HG02759 (cell line): ENCODE results near the gene NTRK2.

ENCODE experiments used
- ATAC-seq: cut with Tn5 transposase; IDR thresholded peaks from one replicate; pipeline ENCODE4 v1.9.1; 2021; ENCODE audit warnings: mild to moderate bottlenecking, moderate library complexity; ENCODE audit not compliant: unreplicated experiment

Gene NTRK2

DNA sequence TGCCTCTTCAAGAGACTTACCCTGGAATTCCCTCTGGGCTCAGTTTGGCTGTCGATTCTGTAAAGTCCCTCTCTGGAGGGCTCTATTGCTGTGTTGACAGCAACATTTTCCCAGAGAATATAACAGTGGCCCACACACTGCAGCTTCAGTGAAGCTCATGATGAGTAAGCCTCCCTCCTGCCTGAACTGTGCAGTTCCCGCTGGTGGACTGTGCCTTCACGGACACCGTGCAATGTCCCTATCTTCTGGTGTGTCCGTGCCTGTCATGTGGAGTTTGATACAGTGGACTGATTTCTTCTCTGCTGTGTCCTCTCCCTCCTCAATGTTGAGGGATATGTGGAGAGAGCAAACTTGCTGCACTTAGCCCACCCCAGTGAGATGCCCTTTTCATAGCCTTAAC is 109.0 kb downstream of the NTRK2 start:
- ATAC-seq = no peak

DNA sequence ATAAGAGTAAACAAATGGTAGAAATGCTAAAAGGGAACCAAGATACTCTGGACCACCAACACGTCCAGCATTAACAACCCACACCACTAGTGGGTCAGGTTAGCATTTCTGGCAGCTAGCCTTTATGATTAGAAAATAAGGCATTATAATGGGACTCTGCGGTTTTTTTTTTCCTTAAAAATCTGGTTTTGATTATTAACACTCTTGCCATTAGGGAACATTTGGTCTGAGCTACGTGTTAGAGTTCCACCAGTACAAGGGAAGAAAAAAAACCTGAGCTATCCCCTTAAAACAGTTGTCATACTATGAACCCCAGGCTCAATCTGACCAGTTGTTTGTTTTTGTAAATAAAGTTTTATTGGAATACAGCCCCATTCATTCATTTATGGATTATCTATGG is 110.4 kb downstream of the NTRK2 start:
- ATAC-seq = no peak

GRCh38 chr9:84780385-84780784 is 110.9 kb downstream of the NTRK2 start:
- peak; percentile 54 for ATAC-seq

DNA sequence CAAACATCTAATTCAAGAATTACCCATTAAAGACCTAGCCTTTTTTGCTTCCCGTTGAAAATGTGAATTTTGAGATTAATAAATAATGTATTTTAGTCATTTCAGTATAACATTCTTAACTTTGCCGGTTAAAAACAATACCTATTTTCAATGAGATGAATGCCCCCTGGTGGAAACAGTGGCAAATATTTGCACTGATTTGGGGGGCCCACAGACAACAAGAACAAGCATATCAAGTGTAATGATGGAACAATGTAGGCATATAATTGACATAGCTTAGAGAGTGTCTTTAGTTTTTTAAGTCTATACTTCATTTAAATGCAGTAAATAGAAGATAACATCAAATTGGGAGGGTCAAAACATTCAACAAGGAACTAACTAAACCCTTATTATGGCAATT is 111.9 kb downstream of the NTRK2 start:
- ATAC-seq = no peak

- no peak for ATAC-seq
These were observed 112.7 kb downstream of the NTRK2 start for GRCh38 chr9:84781931-84782866.

GRCh38 chr9:84785792-84786547 is 116.4 kb downstream of the NTRK2 start:
- no peak for ATAC-seq

- ATAC-seq = no peak
These were observed 119.4 kb downstream of the NTRK2 start for GRCh38 chr9:84788803-84789462.

- ATAC-seq = no peak
These were observed 119.9 kb downstream of the NTRK2 start for GRCh38 chr9:84789463-84789830.

DNA sequence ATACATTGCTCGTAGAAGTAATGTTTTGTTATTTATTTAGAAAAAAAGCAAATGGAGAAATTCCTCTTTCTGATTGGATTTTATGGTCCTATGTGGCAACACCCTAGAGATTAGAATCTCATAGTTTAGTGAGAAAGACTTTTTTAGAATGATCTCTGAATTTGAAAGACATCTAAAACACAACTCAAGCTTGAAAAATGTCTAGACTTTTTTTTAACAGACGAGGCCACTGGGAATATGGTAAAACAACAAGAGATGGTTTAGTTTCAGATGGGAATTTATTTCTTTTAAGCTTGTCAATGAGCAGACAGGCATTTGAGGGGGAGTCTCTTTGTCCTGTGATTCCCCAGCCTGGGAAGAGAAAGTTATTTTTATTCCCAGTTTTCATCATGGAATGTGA is 122.1 kb downstream of the NTRK2 start:
- no peak for ATAC-seq

DNA sequence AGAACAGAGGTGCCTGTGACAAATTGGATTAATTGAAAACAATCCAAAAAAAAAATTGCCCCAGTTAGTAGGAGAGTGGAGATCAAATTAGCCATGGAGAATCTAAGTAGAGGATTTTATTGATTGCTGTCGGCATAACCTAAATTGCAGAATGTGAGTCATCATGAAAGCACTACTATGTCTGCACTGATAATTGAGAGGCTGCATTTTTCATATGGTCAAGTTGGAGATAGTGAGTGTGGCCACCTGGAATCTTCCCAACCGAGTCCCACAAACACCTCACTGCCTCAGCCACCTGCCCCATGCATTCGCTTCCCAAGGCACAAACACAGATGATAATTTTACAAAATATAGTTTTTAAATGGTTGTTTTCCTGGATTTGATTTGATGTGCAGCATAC is 123.7 kb downstream of the NTRK2 start:
- ATAC-seq = no peak

DNA sequence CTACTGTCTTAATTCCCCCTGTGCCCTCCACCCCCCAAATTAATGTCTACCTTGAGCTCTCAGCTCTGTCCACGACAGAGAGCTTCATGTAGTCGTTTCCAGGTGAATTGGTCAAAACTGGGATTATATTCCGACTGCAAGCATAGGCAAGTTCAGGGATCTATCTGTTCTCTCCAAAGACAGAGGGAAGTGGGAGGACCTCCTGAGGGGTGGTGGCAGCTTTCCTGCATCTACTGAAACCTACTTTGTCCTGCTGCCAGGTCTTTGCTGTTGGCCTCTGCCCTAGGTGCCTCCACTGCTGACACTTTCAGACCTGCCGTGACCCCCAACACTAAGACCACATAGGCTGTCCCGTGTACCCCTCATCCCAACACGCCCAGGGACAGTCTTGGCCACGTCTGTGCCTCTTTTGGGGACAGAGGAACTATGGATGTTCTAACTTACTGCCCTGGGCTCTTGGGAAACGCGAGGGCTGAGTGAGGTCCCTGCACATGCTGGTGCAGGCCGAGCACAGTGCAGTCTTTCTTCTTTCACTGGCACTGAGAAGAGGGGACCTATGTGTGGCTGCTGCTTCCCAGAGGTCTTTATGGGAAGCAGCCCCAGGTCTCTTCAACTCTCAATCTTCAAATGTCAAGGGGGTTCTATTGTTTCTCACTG is 125.6 kb downstream of the NTRK2 start:
- ATAC-seq = no peak

DNA sequence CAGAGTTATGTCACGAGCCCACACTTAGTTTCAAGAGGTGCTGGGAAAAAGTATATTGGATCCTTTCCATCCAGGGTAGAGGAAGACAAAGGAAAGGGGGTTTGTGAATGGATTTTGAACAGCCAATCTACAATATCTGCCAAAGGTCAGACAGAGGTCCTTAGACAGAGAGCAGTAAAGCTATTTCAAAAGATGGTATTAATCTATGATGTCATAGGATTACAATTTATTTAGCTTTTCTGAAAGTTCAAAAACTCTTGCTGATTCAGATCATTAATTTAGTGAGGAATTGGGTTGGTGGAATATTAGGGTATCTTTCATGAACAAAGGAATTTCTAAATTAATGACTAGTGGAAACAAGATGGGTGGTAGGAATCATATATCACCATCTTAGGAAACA is 126.9 kb downstream of the NTRK2 start:
- ATAC-seq = no peak

- ATAC-seq = no peak
These were observed 129.7 kb downstream of the NTRK2 start for GRCh38 chr9:84799251-84799650.

DNA sequence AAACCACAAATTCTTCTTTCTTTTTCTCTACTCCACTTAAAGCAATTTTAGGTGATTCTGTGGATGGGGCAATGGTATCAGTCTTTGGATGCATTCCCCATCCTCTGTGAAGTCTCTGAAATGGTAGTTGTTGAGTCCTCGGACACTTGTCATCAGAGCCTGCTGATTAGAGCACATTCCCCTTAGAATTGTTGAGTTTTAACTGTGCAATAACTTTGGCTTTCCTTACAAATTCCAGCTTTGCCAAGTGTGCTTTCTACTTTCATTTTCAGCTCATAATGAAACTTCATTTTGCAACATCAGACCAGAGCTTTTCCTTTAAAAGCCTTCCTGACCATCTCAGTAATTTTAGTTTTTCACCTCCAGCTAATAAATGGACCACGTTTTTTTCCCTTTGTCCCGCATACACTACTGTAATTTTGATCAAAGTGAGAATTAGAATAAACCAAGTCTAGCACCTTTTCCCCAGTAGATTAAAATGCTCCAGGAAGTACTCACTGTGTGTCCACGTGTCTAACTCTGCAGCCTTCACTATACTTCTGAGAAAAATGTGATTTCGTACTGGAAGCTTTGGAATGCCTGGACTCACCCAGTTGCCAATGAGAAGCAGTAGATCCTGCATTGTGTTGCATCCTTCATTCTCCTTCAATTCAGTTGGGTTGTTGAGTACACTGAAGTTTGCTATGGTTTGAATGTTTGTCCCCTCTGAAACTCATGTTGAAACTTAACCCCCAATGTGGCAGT is 135.6 kb downstream of the NTRK2 start:
- ATAC-seq = no peak

GRCh38 chr9:84807431-84807830 is 137.9 kb downstream of the NTRK2 start:
- ATAC-seq = no peak

DNA sequence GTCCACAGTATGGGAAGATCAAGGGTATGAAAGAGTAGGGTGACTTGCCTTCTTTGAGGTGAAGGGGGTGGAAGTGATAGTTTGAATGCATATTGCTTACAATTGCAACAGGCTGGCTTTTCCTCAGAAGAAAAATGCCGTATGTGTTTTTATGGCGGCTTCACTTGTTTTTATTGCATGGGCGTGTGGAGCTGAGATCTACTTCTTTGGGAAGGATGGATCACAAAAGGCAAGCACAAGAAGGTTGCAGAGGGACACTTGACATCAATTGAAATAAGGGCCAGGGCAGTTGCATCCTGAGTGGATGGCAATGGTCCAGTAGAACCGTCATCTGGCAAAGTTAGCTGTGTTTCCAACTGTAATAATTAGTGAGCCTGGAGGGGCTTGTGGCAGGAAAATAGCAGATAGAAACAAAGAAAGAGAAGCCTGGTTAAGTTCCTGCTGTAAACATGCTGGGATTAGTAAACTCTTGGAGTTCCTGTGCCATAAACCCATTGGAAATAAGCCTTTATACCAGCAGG is 138.4 kb downstream of the NTRK2 start:
- no peak for ATAC-seq

DNA sequence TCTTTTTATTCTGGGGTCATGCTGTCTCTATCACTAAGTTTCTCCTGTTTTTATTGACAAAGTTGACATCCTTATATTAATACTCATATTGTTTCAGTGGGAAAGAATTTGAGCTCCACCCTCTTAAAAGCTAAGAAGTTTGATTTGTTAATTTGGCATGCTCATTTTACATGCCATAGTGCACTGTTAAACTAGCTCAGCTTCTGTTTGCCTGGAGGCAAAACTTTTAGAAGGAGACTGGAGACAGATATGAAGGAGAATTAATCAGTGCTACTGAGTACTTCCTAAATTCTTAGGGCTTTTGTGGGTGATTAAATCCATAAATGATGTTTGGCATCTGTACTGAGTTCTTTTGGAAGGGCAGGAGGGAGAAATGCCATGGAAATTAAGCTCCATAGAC is 138.9 kb downstream of the NTRK2 start:
- no peak for ATAC-seq

DNA sequence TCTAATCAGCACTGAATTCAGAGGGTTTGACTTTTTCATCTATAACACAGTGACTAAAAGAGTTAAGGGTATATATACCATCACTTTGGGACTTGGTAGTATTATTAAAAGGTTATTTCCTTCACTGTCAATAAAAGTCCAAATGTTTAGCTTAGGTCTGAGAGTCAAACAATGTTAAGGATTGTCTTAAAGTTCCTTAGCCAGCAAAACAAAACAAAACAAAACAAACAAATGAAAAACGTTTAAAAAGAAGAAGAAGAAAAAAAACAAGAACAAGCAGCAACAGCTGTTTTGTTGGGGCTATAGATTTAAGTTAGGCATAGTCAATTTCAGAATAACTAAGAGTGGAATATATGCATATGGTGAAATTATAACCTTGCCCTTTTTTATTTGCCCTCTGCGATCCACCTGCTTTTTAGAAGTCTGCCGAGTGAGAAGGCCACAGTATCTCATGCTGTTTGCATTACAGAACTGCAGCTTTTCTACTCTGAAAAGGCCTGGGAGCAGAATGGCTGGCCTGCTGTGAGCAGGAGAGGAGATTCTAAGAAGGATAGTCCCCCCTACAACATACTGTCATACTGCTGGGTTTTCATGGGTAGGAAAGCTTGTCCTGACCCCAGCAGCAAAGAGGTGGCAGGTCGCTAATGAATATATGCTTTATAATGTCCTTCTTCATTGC is 141.7 kb downstream of the NTRK2 start:
- ATAC-seq = no peak

- no peak for ATAC-seq
These were observed 142.2 kb downstream of the NTRK2 start for GRCh38 chr9:84811751-84812074.

- ATAC-seq = no peak
These were observed 142.8 kb downstream of the NTRK2 start for GRCh38 chr9:84812355-84812754.
